ENCODE data around the gene ARIH1. TPM values are rescaled to one million over a fixed set of nuclear protein-coding genes. Genes with fewer than 3 reads are reported as not detected.
"Not testable (repeated sequence)": the region's sequence is repeated elsewhere in the genome, so short reads cannot be mapped to it uniquely, and the experiment has no call there.

Gene ARIH1
- total and polyA plus RNA-seq, 2 donors (not counting 1 experiment from before 2014, with no cell fraction given), result 27.9 to 199 TPM

DNA sequence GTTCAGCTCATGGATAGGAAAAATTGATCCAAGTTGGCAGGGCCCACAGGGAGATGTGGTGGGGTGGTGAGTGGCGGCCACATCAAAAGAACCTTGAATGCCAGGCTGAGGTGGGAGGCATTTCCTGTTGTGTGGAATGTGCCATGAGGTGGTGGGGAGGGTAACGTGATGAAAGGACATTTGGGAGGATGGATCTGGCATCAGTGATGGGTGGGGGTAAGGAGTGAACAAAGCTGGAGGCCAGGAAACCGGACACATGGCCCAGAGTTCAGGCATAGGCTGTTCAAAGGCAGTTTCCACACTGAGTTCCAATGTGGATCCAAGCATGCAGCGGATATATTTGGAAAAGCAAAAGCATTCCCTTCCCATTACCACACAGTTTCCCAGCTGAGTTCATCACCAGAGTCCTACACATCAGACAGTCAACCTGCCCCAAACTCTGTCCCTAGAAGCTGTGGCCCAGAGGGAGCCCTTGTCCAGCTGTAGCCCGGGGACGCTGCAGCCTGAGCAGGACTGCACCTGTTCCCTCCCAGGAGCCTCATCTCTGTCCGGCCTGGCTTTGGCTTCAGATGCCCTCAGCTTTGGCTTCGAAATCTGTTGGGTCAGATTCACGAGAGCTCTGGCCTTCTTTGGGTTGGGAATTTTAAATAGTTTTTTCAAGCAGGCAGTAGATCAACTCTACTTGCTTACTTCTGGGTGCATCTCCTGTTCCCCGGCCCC lies 142.5 kb downstream of the ARIH1 start:
- Histone ChIP-seq H3K36me3 (replicated peaks in 1 of 2; ENCODE audit: control extremely low read depth in 1 of 2, control insufficient read depth in 1 of 2, extremely low read depth in 1 of 2, insufficient read depth in 2 of 2, low read length in 1 of 2) (no peaks in the 10 kb centered on the region), H3K9ac (ENCODE audit: low read length) (no peak overlapping the region), H3K27ac (ENCODE audit: low read length in 2 of 2) (no peak overlapping the region), H3K27me3 (replicated peaks in 1 of 4; ENCODE audit: control extremely low read depth in 1 of 4, control insufficient read depth in 3 of 4, insufficient read depth in 4 of 4, low read length in 3 of 4) (no peaks in the 10 kb centered on the region), H3K4me3 (ENCODE audit: control extremely low read depth in 1 of 5, extremely low read depth in 1 of 5, insufficient read depth in 1 of 5, low read depth in 2 of 5, low read length in 4 of 5) (no peak overlapping the region), H4K20me1 (ENCODE audit: control insufficient read depth, insufficient read depth, low read length, poor library complexity, severe bottlenecking) (no peaks in the 10 kb centered on the region), H3K9me3 (ENCODE audit: control extremely low read depth in 1 of 3, control insufficient read depth in 2 of 3, insufficient read depth in 1 of 3, low read length in 2 of 3) (no peaks in the 10 kb centered on the region), H3K79me2 (ENCODE audit: control insufficient read depth, insufficient read depth, low read length) (no peaks in the 10 kb centered on the region), H3K4me1 (ENCODE audit: control insufficient read depth in 2 of 2, insufficient read depth in 2 of 2, low read length in 2 of 2) (no peaks in the 10 kb centered on the region), H3K4me2 (replicated peaks; ENCODE audit: low read depth, low read length, poor library complexity, severe bottlenecking) (no peak overlapping the region), H2AFZ (ENCODE audit: insufficient read depth, low read depth, low read length, poor library complexity, severe bottlenecking) (no peak overlapping the region)
- H3K4me1 Mint-ChIP-seq, result no peaks in the 10 kb centered on the region
- H3K27me3 Mint-ChIP-seq, result no peaks in the 10 kb centered on the region
- H3K4me3 Mint-ChIP-seq, result no peak overlapping the region
- CTCF ChIA-PET, result no interaction called here
- 88% methylated on average over 10 of the region's 10 CpGs for WGBS (ENCODE audit: insufficient coverage)
- POLR2A ChIA-PET, result no interaction called here
- no peak for TF ChIP-seq EZH2 (IDR thresholded peaks at IDR 0.05; ENCODE audit: borderline replicate concordance, insufficient read depth, low read depth, low read length, poor library complexity, severe bottlenecking)
- TF ChIP-seq CTCF (IDR thresholded peaks at IDR 0.05), result no peak
- DNase-seq, result no peak
- no peak for ATAC-seq (ENCODE audit: low read depth)
- H3K9me3 Mint-ChIP-seq (ENCODE audit: insufficient read depth), result no peaks in the 10 kb centered on the region
- intact Hi-C loops (cut with micrococcal nuclease), result no loop called here
- H3K27ac Mint-ChIP-seq, result no peak overlapping the region

- H4K20me1 ChIP-seq (ENCODE audit: control insufficient read depth, insufficient read depth, low read length, poor library complexity, severe bottlenecking); ATAC-seq (ENCODE audit: low read depth); H2AFZ ChIP-seq (ENCODE audit: insufficient read depth, low read depth, low read length, poor library complexity, severe bottlenecking); H3K27ac Mint-ChIP-seq; H3K27ac ChIP-seq (ENCODE audit: low read length in 2 of 2); H3K9me3 Mint-ChIP-seq (ENCODE audit: insufficient read depth); H3K36me3 ChIP-seq (replicated peaks in 1 of 2; ENCODE audit: control extremely low read depth in 1 of 2, control insufficient read depth in 1 of 2, extremely low read depth in 1 of 2, insufficient read depth in 2 of 2, low read length in 1 of 2); H3K9me3 ChIP-seq (ENCODE audit: control extremely low read depth in 1 of 3, control insufficient read depth in 2 of 3, insufficient read depth in 1 of 3, low read length in 2 of 3); intact Hi-C loops (cut with micrococcal nuclease); H3K4me2 ChIP-seq (replicated peaks; ENCODE audit: low read depth, low read length, poor library complexity, severe bottlenecking); CTCF ChIA-PET; POLR2A ChIA-PET; H3K27me3 Mint-ChIP-seq; DNase-seq; H3K4me3 Mint-ChIP-seq; H3K4me1 Mint-ChIP-seq; H3K27me3 ChIP-seq (replicated peaks in 1 of 4; ENCODE audit: control extremely low read depth in 1 of 4, control insufficient read depth in 3 of 4, insufficient read depth in 4 of 4, low read length in 3 of 4); H3K9ac ChIP-seq (ENCODE audit: low read length); H3K4me1 ChIP-seq (ENCODE audit: control insufficient read depth in 2 of 2, insufficient read depth in 2 of 2, low read length in 2 of 2); H3K79me2 ChIP-seq (ENCODE audit: control insufficient read depth, insufficient read depth, low read length); H3K4me3 ChIP-seq (ENCODE audit: control extremely low read depth in 1 of 5, extremely low read depth in 1 of 5, insufficient read depth in 1 of 5, low read depth in 2 of 5, low read length in 4 of 5): not testable (repeated sequence)
- 100% methylated on average over 1 of the region's 4 CpGs for WGBS (ENCODE audit: insufficient coverage)
These were observed 149.7 kb downstream of the ARIH1 start for GRCh38 chr15:72623854-72624253.

GRCh38 chr15:72626153-72626552 lies 152.0 kb downstream of the ARIH1 start:
- POLR2A ChIA-PET, result interaction anchor here (0.6 kb wide), 1 partner anchor 118 kb away, joined by 4 read pairs; no protein-coding TSS in a partner anchor
- CTCF ChIA-PET; DNase-seq; H3K36me3 ChIP-seq (replicated peaks in 1 of 2; ENCODE audit: control extremely low read depth in 1 of 2, control insufficient read depth in 1 of 2, extremely low read depth in 1 of 2, insufficient read depth in 2 of 2, low read length in 1 of 2); H3K4me3 Mint-ChIP-seq; H3K27me3 ChIP-seq (replicated peaks in 1 of 4; ENCODE audit: control extremely low read depth in 1 of 4, control insufficient read depth in 3 of 4, insufficient read depth in 4 of 4, low read length in 3 of 4); H3K9me3 ChIP-seq (ENCODE audit: control extremely low read depth in 1 of 3, control insufficient read depth in 2 of 3, insufficient read depth in 1 of 3, low read length in 2 of 3); H3K4me1 Mint-ChIP-seq; H3K4me3 ChIP-seq (ENCODE audit: control extremely low read depth in 1 of 5, extremely low read depth in 1 of 5, insufficient read depth in 1 of 5, low read depth in 2 of 5, low read length in 4 of 5); ATAC-seq (ENCODE audit: low read depth); intact Hi-C loops (cut with micrococcal nuclease); H3K9ac ChIP-seq (ENCODE audit: low read length); H3K4me1 ChIP-seq (ENCODE audit: control insufficient read depth in 2 of 2, insufficient read depth in 2 of 2, low read length in 2 of 2); H2AFZ ChIP-seq (ENCODE audit: insufficient read depth, low read depth, low read length, poor library complexity, severe bottlenecking); H3K79me2 ChIP-seq (ENCODE audit: control insufficient read depth, insufficient read depth, low read length); H3K27me3 Mint-ChIP-seq; H3K27ac Mint-ChIP-seq; H3K27ac ChIP-seq (ENCODE audit: low read length in 2 of 2); H4K20me1 ChIP-seq (ENCODE audit: control insufficient read depth, insufficient read depth, low read length, poor library complexity, severe bottlenecking); H3K9me3 Mint-ChIP-seq (ENCODE audit: insufficient read depth); H3K4me2 ChIP-seq (replicated peaks; ENCODE audit: low read depth, low read length, poor library complexity, severe bottlenecking): not testable (repeated sequence)
- WGBS (ENCODE audit: insufficient coverage), result 100% methylated on average over 1 of the region's 3 CpGs

All from B cell (primary cell).